GM18907 (cell line): Measurements from ENCODE around the gene FGA.
"Not testable (repeated sequence)": the region's sequence is repeated elsewhere in the genome, so short reads cannot be mapped to it uniquely, and the experiment has no call there.

Experiments
- ATAC-seq: cut with Tn5 transposase; IDR thresholded peaks from one replicate; pipeline ENCODE4 v1.9.1; 2021; ENCODE audit warnings: mild to moderate bottlenecking, moderate library complexity; ENCODE audit not compliant: unreplicated experiment

The FGA gene

GRCh38 chr4:154608361-154609252 lies 18.1 kb upstream of the FGA start:
- ATAC-seq: no peak

- ATAC-seq: no peak
These were observed 16.5 kb upstream of the FGA start for GRCh38 chr4:154606728-154607723.

DNA sequence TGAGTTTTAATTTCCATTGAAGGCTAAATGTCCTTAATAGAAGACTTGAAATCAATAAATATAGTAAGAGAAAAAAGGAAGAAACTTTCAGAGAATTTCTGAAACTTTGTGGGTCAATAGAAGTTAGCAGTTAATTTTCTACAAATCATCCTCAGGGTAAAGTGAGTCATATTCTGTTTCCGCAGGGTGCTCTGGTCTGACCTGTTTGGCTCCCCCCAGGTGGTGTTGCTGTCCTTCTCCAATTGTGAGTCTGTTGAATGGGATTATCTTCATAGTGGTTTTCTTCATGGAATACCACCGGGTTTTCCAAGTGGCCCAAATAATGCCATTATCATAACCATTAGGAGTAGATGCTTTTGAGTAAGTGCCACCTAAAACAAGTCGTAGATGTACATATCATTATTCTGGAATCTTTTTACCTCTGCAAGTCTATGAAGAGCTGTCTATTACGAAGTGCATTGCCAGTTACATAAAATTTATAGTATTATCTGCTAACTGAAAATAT lies 14.2 kb upstream of the FGA start:
- ATAC-seq: no peak

- no peak for ATAC-seq
These were observed 12.7 kb upstream of the FGA start for GRCh38 chr4:154603033-154603943.

GRCh38 chr4:154602404-154603020 lies 12.0 kb upstream of the FGA start:
- ATAC-seq: no peak

DNA sequence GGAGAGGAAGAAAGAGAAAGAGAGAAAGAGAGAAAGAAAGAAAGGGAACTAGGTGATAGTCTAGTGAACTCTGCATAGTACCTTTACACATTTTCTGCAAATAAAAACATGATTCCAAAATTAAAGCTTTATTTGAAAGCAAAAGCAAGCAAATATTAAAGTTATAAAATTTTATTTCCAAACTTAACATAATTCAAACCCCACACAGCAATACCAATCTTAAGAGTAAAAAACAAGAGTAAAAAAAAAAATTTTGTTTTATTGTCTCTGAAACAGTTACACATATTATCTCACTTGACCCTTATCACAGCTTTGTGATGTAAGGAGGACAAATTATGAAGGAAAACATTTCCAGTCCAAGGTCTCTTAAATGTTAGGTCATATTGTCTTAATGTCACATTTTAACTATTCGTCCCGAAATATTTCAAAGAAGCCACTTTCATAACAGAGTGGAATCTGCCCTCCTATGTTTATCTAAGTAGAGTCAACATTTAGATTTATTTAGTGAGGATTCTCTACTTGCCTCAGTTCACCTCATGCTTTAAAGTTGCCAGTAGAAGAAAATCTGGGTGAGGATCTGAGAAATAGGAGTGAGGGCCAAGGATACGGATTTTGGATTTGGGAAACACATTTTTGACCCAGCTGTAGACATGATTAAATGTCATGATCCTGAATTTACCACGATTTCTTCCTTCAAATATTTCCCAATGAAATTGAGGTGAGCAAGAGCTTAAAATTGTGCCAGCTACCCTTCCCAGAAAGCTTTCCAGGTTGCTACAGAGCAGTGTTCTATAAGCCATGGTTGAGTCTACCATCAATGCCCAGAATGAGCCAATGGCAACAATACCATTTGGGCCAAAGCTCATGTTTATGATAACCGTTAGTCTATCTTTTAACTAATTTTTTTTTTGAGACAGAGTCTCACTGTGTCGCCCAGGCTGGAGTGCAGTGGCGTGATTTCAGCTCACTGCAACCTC lies 7.5 kb upstream of the FGA start:
- no peak for ATAC-seq

DNA sequence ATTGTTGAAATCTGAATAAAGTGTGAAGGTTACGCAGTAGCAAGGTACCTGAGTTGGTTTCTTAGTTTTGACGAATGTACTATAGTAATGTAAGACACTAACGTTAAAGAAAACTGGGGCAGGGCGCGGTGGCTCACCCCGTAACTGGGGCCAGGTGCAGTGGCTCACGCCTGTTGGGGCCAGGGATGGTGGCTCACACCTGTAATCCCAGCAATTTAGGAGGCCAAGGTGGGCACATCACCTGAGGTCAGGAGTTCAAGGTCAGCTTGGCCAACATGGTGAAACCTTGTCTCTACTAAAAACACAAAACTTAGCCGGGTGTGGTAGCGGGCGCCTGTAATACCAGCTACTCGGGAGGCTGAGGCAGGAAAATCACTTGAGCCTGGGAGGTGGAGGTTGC lies 6.7 kb upstream of the FGA start:
- not testable (repeated sequence) for ATAC-seq

- no peak for ATAC-seq
These were observed 5.3 kb upstream of the FGA start for GRCh38 chr4:154595807-154596206.

GRCh38 chr4:154594343-154594742 lies 3.8 kb upstream of the FGA start:
- ATAC-seq: not testable (repeated sequence)

GRCh38 chr4:154593868-154594267 lies 3.3 kb upstream of the FGA start:
- ATAC-seq: no peak

GRCh38 chr4:154591890-154592289 lies 1.3 kb upstream of the FGA start:
- no peak for ATAC-seq

- ATAC-seq: no peak
These were observed 995 bp downstream of the FGA start for GRCh38 chr4:154589296-154590197.

- ATAC-seq: no peak
These were observed 2.3 kb downstream of the FGA start for GRCh38 chr4:154588198-154588597.

GRCh38 chr4:154586296-154587033 lies 4.1 kb downstream of the FGA start:
- no peak for ATAC-seq

- ATAC-seq: no peak
These were observed 5.0 kb downstream of the FGA start for GRCh38 chr4:154585369-154586018.

GRCh38 chr4:154584259-154584658 lies 6.3 kb downstream of the FGA start:
- ATAC-seq: no peak

DNA sequence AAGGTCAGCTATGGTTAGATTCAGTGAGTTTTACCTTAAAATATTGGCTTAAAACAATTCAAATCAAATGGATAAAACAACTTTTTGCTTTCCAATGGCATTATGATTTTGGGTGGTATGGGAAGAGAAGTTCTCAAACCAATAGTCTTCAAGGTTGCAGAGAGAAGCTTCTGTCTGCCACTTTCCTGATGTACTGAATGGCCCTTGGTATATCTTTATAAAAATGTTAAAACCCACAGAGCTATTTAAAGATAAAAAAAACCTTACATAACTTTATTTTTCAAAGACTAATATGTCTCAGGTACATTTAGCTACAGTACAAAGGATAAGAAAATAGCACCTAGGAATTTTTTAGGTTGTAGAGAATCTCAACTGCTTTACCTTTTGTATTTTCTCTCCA lies 6.9 kb downstream of the FGA start:
- no peak for ATAC-seq
